AG09319 (cell line): ENCODE results near the gene AMPD2.
"Not testable (repeated sequence)": the region's sequence is repeated elsewhere in the genome, so short reads cannot be mapped to it uniquely, and the experiment has no call there.

Experiments used
- DNase-seq: peaks from one replicate; pipeline ENCODE4 v3.0.0-alpha.2; 2010; ENCODE audit warnings: low read depth; ENCODE audit errors: extremely low read depth
- CTCF ChIP-seq: IDR thresholded peaks from 2 replicates; pipeline ENCODE4 v1.5.1; 2011; ENCODE audit warnings: low read depth, mild to moderate bottlenecking, inconsistent platforms, low read length, moderate library complexity

The AMPD2 gene

GRCh38 chr1:109677459-109677858 lies 57.8 kb downstream of the AMPD2 start:
- no peak for TF ChIP-seq CTCF
- no peak for DNase-seq

GRCh38 chr1:109678637-109679036 lies 59.0 kb downstream of the AMPD2 start:
- not testable (repeated sequence) for DNase-seq
